ENCODE data around the gene COPG1.

COPG1 gene

DNA sequence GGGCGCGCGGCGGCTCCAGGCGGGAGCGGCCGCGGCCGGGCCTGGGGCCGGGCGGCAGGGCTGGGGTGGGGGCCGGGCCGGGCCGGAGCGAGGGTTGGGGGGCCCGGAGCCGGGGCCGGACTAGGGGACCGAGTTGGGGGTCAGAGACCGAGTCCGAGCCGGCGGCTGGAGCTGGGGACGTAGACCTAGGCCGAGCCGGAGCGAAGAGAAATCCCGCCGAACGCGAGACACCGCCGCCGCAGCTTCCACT is 66.5 kb downstream of the COPG1 start:
- DNase-seq, result no peak

DNA sequence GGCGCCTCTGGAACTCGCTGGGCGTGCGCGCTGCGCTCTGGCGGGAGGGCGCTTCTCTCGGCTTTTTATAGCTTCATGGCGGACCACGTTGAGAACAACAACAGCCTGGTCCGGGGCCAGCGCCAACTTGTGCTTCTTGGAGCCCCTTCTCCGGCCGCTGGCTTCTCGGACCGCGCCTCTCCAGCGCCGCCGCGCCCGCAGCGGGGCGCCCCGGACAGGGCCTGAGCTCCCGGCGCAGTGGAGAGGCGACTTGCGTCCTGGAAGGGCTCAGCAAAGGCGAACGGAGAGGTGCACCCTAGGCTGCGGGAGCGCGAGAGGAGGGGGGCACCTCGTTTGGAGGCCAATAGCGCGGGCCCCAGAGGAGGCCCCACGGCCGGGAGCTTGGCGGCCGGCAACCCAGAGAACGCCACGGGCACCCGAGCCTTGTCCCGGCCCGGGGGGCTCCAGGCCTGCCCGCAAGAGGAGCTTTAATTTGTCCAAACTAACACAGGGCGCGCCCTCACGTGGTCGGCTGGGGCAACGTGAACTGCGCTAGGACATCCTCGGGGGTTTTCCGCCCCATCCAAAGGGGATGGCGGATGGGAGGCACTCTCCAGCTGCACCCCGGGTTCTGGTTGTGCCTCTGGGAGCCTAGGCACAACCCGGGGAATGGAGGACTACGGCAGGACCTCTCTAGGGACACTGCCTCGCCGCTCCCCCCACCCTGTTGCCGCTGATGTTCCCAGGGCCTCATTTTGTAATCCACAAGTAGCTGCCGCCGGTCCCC is 67.0 kb downstream of the COPG1 start:
- peak; percentile 81 for DNase-seq

DNA sequence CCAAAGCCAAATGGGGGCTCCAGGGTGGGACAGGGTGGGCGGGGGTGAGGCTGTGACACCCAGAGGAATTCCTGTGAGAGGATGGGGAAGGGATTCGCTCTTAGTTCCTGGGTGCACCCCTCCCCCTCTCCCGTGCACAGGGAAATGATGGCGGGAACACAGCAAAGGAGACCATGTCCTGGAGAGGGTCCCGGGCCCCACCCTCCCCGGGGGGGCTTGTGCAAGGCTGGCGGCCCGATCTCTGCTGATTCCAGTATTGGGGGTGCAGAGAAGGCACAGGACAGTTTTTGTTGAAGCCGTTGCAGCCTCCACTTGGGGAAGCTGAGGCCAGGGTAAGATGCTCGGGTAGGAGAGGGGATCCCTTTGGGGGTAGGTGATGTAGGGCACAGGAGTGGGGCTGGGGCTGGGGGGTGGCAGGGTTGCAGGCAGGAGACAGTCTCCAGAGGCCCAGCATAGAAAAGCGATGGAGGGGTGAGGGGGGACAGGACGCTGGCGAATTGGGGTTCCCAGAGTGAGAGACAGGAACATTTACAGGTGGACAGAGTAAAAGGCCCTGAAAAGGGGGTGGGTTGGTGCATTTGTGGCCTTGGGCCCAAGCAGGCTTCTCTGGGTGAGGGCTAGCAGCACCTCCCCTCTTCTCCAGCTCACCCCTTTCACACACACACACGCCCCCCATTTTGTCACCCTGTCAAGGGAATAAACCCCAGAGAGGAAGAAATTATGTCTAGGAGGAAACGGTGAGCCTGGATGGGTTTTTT is 67.8 kb downstream of the COPG1 start:
- no peak for DNase-seq

DNA sequence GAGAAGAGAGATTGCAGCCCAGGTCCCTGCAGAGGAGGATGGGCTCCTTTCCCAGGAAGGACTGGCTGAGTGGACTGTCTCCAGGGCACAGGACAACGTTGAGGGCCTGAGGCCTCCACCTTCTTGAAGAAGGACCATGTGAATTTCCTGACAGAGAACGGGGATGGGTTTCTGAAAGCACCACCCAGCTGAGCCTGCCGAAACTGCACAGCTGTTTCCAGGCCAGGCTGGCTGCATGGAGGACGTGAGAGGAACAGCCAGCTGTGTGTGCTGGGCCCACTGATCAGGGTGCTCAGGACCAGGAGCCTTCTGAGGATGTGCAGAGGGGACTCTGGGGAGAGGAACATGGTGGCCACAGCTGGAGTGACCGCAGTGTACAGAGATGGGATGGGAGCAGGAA is 68.4 kb downstream of the COPG1 start:
- DNase-seq, result no peak

DNA sequence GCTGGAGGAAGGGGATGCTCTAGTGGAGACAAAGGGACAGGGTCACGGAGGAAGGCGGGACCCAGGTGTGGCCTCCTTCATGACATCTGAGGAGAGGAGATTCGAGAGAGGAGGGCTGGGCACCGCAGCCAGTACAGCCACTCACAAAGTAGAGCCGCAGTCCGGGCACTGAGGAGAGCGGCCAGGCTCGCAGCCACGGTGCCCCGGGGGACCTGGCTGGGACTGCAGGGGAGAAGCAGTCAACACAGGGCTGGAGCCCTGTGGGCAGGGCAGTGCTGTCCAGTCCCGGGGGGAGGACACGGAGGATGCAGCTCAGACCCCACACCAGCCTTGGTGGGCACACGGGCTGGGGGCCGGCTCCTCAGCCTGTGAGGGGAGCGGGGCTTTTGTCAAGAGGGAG is 69.5 kb downstream of the COPG1 start:
- no peak for DNase-seq

DNA sequence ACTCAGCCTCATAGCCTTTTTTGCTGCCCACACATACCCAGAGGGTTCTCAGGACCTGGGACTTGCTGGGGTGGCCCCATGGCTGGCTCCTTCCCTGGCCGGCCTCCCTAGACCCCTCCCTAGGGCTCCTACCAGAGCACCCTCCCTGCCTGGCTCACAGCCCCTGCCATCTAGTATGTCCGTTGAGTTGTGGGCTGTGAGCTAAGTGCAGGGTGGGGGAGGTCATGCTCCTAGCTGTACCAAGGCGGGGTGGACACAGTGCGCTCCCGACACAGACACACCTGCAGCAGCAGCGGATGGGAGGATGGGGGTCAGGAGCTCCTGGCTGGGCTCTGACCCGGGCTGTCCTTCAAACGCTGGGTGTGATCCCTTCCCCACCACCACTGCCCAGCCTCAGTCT is 70.9 kb downstream of the COPG1 start:
- no peak for DNase-seq

DNA sequence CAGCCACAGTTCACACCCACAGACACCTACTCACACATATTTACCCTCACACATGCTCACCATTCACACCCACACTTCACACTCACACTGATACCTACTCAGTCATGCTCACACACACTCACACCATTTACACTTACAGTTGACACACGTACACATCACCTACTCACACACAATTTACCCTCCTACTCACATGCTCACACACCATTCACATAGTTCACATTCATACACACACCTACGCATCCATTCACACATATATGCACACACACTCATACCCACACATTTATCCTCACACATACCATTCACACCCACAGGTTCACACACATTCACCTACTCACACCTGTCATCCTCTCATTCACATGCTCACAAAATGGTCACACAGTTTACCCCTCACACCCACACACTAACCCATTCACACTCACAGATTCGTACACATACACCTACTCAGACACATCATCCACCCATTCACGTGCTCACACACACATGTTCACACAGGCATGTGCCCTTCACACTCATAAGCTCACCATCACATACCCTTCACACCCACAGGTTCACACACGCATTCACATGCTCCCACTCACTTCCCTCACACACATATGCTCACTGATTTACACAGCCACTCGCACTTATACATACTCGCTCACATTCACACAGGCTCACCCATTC is 71.5 kb downstream of the COPG1 start:
- no peak for DNase-seq

DNA sequence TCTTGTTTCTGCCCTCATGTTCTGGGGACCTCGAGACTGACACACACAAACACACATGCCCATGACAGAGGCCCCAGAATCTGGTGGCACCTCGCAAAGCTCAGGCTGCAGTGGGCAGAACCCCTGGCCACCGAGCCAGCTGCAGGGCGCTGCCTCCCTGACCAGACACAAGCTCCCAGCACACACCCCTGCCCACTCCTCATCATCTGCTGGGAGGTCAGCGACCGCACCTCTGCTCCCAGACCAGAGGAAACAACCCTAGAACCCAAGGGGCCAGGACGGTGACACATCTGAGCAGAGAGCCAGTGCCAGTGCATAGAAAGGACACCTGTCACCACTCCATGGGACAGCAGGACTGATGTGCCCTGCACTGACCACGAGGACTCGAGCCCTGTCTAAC is 72.5 kb downstream of the COPG1 start:
- DNase-seq, result no peak

DNA sequence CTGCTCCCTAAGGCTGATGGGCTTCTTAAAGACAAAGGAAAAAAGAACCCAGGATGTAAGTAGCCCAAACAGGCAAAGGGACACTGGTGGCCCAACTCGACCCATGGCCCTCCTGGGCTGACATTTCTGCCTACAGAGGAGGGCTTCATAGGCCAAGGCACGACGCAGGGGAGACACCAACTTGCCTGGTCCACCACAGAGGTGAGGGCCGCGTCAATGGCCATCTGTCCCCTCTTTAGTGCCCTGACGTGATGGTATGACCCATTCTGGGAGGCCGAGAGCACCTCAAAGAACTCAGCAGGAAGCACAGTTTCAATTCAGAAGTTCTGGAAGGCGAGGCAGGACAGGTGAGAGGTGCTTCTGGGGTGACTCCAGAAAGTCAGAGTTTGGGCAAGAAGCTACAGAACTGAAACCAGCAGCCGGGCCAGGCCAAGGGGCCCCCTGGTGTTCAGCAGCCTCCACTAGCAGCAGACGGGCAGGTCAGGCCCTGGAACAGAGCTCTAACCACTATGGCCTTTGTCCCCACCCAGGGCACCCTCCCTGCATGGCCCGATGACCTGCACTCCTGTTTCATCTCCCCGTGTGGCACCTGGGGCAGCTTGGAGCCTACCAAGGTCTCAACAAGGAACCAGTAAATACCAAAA is 74.4 kb downstream of the COPG1 start:
- no peak for DNase-seq

DNA sequence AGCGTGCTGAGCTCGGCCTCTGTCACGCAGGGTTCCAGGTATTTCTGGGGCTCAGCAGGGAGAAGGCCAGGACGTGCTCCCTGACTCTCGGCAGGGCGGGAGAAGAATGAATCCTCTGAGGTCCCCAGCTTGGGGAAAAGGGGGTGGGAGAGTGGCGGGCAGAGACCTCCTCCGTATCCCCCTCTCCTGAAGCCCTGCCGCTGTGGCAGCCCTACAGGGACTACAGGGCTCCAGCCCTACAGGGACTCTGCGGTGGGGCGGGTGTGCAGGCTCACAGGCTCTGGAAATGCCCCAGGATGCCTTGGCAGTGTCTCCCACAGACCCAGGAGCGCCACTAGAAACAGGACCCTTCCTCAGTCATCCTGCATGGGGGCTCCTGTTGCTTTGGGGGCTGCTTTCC is 75.4 kb downstream of the COPG1 start:
- no peak for DNase-seq

DNA sequence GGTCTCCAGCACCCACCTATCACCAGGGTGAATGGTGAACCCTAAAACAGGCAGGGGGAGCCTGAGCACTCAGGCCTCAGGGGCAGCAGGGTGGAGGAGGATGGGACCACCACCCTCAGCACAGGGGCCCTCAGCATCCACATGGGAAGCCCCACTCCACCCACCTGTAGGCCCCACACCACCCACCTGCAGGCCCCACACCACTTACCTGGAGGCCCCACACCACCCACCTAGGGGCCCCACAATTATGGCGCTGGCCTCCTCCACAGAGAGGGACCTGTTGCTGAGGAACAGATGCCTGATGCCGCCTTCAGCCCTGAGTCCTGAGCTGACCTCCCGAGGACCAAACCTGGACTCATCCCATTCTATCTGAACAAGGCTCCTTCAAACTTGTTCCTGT is 76.0 kb downstream of the COPG1 start:
- no peak for DNase-seq

DNA sequence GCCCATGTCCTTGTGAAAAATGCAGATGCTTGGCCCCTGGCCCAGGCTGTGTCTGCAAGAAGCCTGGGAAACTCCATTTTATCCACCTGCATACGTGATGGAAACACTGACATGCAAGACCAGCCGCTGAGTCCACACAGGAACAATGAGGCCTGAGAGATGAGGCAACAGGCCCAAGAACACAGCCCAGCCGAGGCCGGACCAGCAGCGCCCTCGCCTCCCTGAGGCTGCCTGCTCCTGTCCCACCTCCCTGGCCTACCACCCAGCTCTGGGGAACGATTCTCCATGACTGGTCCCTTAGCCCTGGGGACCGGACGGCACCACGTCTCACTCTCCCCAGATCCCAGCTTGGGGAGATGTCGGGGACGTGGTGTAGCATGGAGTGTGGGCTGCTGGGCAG is 76.7 kb downstream of the COPG1 start:
- DNase-seq, result no peak

DNA sequence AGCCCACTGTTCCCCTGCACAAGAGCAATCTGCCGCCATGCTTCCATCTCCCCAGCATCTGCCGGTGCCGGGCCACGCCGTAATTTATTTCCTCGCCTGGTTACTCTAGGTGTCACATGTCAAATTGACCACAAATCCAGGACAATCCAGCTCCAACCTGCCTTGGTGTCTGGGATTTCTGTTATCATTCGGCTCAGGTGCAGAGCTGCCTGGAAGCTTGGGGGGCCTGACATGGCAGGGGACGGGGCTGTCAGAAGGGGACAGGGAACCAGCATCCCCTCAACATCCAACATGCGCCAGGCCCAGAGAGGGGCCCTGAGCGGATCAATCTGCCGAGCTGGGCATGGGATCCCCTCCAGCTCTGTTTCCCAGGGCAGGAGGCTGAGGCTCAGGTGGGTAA is 77.2 kb downstream of the COPG1 start:
- no peak for DNase-seq

All from stimulated activated naive CD4-positive, alpha-beta T cell treated with Interleukin-2 at 50 U/mL for 16 hours (primary cell).